Stimulated activated effector memory CD8-positive, alpha-beta T cell treated with anti-CD3 and anti-CD28 coated beads, Interleukin-12 subunit alpha, Interleukin-12 subunit beta, amount 100 ng/mL, for 72 hours (primary cell): Measurements from ENCODE around the gene DDX53.

Experiments
- ATAC-seq: fragments of 150-1000 bp; cut with Tn5 transposase; 2 replicates; pipeline ENCODE4 v1.10.0; 2021
- DNase-seq, 2 donors: peaks; one replicate each; pipeline ENCODE4 v3.0.0; 2021 to 2022; ENCODE audit warnings: low spot score in 2 of 2
- H3K27ac Mint-ChIP-seq: one replicate; pipeline ENCODE4 v1.8.0; 2022; ENCODE audit warnings: mild to moderate bottlenecking, mixed read lengths
- H3K36me3 Mint-ChIP-seq: one replicate; pipeline ENCODE4 v1.8.0; 2022; ENCODE audit warnings: mild to moderate bottlenecking, mixed read lengths
- H3K4me1 Mint-ChIP-seq: one replicate; pipeline ENCODE4 v1.8.0; 2022; ENCODE audit warnings: mixed read lengths
- H3K4me3 Mint-ChIP-seq: one replicate; pipeline ENCODE4 v1.8.0; 2022; ENCODE audit warnings: mild to moderate bottlenecking, mixed read lengths
- H3K9me3 Mint-ChIP-seq: one replicate; pipeline ENCODE4 v1.8.0; 2022; ENCODE audit warnings: mixed read lengths

DDX53 gene

DNA sequence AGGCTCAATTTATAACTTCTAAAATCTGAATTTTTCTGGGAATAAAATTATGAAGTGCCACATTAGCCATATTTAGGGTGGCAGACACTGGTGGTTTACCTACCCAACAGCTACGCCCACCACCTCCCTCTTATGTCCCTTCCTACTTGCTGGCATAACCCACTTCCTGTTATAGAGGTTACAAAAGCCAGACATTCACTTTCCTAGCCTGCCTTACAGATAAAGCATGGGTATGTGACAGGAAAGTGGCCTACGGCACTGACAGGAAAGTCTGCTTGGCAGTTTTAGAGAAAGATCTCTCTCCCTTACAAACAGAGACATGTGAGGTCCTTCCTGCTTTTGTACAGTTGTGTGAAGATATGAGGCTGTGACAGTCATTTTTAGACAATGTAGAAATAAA lies 12.4 kb downstream of the DDX53 start:
- no peak for ATAC-seq
- Mint-ChIP-seq H3K36me3 (no peaks in the 10 kb centered on the region), H3K4me1 (no peaks in the 10 kb centered on the region), H3K27ac (no peak overlapping the region), H3K9me3 (peaks cover 3% of the 10 kb centered on the region), H3K4me3 (no peak overlapping the region)
- no peak for DNase-seq

DNA sequence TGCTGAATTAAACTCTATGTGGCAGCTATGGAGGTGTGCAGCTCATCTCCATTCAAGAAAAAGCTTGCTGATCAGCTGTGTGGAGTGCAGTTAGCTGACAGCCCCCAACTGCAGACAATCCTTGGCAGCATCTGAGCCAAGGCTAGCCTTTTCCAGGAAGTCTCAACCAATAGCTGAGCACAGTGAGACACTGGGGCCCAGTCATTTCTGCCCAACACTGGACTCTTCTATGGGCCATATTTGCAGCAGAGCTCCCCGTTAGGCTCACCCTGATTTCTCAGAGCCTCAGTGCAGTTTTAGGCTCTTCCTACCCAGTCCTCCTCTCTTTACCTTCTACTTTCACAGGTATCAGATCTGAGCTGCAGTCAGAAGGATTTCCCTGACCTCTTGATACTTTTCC lies 12.9 kb downstream of the DDX53 start:
- no peak for ATAC-seq
- Mint-ChIP-seq H3K4me1 (no peaks in the 10 kb centered on the region), H3K9me3 (peaks cover 3% of the 10 kb centered on the region), H3K27ac (no peak overlapping the region), H3K36me3 (no peaks in the 10 kb centered on the region), H3K4me3 (no peak overlapping the region)
- DNase-seq = no peak

DNA sequence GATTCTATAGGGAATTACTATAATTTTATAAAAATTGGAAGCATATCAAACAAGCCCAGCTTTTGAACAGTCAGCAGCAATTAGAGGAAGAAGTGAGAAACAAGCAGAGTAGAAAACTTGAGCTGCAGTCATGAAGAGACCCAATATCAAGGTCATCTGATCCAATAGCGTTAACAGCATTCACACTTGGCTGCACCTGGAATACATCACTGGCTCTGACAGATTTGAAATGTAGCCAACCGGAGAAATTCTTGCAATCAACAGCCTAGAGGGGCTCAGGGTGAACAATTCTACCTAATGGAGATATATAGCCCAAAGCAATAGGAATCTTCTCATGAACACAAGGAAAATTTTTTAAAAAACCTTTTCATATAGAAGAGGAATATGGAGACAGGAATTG lies 13.6 kb downstream of the DDX53 start:
- H3K36me3 Mint-ChIP-seq = no peaks in the 10 kb centered on the region
- peaks cover 2% of the 10 kb centered on the region for H3K9me3 Mint-ChIP-seq
- ATAC-seq = no peak
- no peak overlapping the region for H3K4me3 Mint-ChIP-seq
- H3K4me1 Mint-ChIP-seq = no peaks in the 10 kb centered on the region
- no peak for DNase-seq
- H3K27ac Mint-ChIP-seq = no peak overlapping the region

DNA sequence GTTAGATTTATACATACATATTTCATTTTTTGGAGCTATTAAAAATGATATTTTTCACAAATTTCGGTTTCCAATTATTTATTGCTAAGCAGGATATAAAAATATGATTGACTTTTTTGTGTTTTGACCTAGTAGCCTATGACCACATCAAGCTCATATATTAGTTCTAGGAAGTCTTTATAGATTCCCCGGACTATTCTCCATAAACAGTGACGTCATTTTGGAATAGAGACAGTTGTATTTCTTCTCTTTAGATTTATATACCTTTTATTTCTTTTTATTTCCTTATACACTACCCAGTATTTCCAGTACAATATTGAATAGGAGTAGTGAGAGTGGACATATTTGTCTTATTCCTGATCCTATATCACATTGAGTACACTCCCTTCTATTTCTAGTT lies 31.8 kb downstream of the DDX53 start:
- H3K27ac Mint-ChIP-seq = no peak overlapping the region
- ATAC-seq = no peak

DNA sequence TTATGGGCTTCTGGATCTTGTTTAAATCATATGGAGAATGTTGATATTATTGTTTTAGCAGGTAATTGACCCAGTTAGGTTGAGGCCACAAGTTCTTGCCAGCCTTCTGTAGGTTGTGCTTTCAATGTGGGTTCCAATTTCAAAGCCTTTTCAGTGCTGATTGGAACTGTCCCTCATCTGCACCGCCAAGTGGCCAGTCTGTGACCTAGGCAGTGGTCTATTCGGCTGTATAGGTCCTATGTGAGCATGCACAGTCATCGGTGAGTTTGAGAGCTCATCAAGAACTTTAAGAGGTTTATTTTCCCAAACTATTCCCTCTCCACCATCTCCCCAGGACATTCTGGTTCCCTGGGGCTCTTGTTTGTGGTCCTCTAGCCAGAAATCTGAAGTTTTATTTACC lies 35.7 kb downstream of the DDX53 start:
- Mint-ChIP-seq H3K27ac (no peak overlapping the region), H3K4me1 (no peaks in the 10 kb centered on the region), H3K9me3 (peaks cover 2% of the 10 kb centered on the region), H3K4me3 (no peak overlapping the region), H3K36me3 (no peaks in the 10 kb centered on the region)
- DNase-seq (no peak), ATAC-seq (no peak)

More for the DNA sequence above, 31.8 kb downstream of the DDX53 start:
- peaks cover 2% of the 10 kb centered on the region for H3K9me3 Mint-ChIP-seq
- no peak for DNase-seq
- H3K36me3 Mint-ChIP-seq = no peaks in the 10 kb centered on the region
- H3K4me1 Mint-ChIP-seq = no peaks in the 10 kb centered on the region
- H3K4me3 Mint-ChIP-seq = no peak overlapping the region

DNA sequence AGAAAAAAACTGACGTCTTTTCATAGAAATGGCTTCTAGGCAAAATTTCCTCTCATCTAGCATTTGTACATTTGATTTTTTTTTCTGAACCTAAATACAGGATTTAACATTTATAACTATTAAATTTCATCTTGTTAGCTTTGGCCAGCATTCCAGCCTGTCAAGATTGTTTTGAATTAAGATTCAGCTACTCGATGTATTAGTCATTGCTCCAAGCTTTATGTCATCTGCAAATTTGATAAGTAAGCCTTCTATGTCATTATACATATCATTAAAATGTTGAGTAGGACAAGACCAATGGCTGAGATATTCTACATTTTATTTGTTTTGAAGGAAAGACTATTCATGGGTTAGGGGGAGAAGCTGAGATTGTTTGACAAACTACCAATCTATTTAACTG lies 46.7 kb downstream of the DDX53 start:
- no peak overlapping the region for H3K4me3 Mint-ChIP-seq
- H3K36me3 Mint-ChIP-seq = no peaks in the 10 kb centered on the region
- DNase-seq (no peak), ATAC-seq (no peak)
- no peaks in the 10 kb centered on the region for H3K9me3 Mint-ChIP-seq
- no peak overlapping the region for H3K27ac Mint-ChIP-seq
- no peaks in the 10 kb centered on the region for H3K4me1 Mint-ChIP-seq

DNA sequence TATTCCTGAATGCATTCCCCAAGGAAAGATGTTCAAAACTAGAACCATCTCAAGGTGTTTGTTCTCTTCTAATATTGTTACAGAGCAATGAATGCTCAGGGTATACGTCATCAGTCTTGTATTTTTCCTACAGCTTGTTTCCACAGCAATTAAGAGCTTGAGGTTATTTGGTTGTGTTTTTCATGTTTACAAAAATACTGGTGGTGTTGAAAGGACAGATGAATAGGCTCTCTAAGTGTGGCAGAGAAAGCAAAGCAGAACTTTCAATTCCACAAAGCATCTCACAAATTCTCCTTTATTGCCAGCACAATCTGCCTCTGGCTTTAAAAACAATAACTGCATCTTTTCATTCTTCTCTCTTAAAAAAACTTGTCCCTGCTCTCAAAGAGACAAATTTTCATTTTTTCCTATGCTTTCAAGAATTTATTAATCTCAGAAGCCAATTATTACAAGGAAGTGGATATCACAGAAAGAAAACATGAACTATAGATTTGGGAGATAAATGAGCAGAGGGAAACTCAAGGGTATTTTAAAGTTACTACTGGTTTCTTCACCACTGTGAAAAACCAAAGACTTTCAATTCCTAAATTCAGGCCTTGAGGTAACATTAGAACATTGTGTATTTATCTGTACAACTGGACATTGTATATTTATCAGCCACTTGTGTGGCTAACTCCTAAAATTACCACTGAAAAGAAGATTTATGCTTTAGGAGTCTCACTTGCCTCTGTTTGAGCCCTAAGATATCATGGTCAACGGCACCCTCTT lies 49.2 kb downstream of the DDX53 start:
- no peak for DNase-seq
- ATAC-seq = no peak
- Mint-ChIP-seq H3K4me3 (no peak overlapping the region), H3K36me3 (no peaks in the 10 kb centered on the region), H3K4me1 (no peaks in the 10 kb centered on the region), H3K27ac (no peak overlapping the region), H3K9me3 (no peaks in the 10 kb centered on the region)

DNA sequence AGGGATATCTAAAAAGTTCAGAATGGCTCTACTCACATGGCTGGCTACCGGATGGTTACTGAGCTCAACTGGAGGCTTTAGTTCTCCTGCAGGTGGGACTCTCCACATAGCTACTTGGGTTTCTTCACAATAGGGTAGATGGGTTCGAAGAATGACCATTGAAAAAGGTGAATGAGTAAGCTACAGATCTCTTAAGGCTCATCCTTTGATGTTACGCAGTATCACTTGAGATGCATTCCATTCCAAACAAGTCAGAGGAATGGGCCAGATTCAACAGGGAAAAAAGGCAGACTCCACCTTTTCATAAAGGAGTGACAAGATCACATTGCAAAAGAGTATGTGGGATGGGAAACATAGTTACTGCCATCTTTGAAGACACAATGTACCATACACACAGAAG lies 52.6 kb downstream of the DDX53 start:
- DNase-seq = no peak
- Mint-ChIP-seq H3K4me3 (no peak overlapping the region), H3K4me1 (no peaks in the 10 kb centered on the region), H3K9me3 (peaks cover 4% of the 10 kb centered on the region), H3K27ac (no peak overlapping the region), H3K36me3 (no peaks in the 10 kb centered on the region)
- ATAC-seq = no peak
